Brain microvascular endothelial cell (primary cell): ENCODE data around the gene LRRC49.

Experiments used
- DNase-seq: peaks from one replicate; pipeline ENCODE4 v3.0.0-alpha.2; 2020
- H3K27ac ChIP-seq: fragments of 250-450 bp; sonication (Bioruptor Pico); 2 replicates; pipeline ENCODE4 v1.5.1; 2020; ENCODE audit warnings: mild to moderate bottlenecking, moderate library complexity
- H3K27me3 ChIP-seq: fragments of 250-450 bp; sonication (Bioruptor Pico); replicated peaks from 2 replicates; pipeline ENCODE4 v1.5.1; 2020; ENCODE audit warnings: mild to moderate bottlenecking
- H3K36me3 ChIP-seq: fragments of 250-450 bp; sonication (Bioruptor Pico); replicated peaks from 2 replicates; pipeline ENCODE4 v1.5.1; 2020; ENCODE audit warnings: mild to moderate bottlenecking
- H3K4me3 ChIP-seq: 2 replicates; pipeline ENCODE4 v1.5.1; 2011; ENCODE audit warnings: low read depth, mild to moderate bottlenecking, control low read depth, low read length, moderate library complexity
- in situ Hi-C: cut with HindIII; loops from 2 replicates; pipeline ENCODE4 v1.10.0; 2017; ENCODE audit warnings: low sequenced_read_pairs, low pct_ligation_motif_present
- TF ChIP-seq, protein P1 (sequence below): IDR thresholded peaks from 2 replicates; pipeline ENCODE4 v1.5.1; 2011; ENCODE audit warnings: low read depth, mild to moderate bottlenecking, moderate library complexity, low read length, control low read depth, inconsistent platforms; ENCODE audit errors: missing control alignments

LRRC49 gene

GRCh38 chr15:71094137-71094536, 201.5 kb downstream of the LRRC49 start:
- in situ Hi-C loops, result no loop called here
- no peaks in the 10 kb centered on the region for H3K36me3 ChIP-seq
- DNase-seq, result no peak
- H3K4me3 ChIP-seq, result no peak overlapping the region
- H3K27ac ChIP-seq, result peak overlapping the region; percentile 3
- TF ChIP-seq, protein P1, sequence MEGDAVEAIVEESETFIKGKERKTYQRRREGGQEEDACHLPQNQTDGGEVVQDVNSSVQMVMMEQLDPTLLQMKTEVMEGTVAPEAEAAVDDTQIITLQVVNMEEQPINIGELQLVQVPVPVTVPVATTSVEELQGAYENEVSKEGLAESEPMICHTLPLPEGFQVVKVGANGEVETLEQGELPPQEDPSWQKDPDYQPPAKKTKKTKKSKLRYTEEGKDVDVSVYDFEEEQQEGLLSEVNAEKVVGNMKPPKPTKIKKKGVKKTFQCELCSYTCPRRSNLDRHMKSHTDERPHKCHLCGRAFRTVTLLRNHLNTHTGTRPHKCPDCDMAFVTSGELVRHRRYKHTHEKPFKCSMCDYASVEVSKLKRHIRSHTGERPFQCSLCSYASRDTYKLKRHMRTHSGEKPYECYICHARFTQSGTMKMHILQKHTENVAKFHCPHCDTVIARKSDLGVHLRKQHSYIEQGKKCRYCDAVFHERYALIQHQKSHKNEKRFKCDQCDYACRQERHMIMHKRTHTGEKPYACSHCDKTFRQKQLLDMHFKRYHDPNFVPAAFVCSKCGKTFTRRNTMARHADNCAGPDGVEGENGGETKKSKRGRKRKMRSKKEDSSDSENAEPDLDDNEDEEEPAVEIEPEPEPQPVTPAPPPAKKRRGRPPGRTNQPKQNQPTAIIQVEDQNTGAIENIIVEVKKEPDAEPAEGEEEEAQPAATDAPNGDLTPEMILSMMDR, result no peak
- no peaks in the 10 kb centered on the region for H3K27me3 ChIP-seq

- Histone ChIP-seq H3K27ac (peak overlapping the region; percentile 45), H3K27me3 (no peaks in the 10 kb centered on the region), H3K36me3 (no peaks in the 10 kb centered on the region), H3K4me3 (no peak overlapping the region)
- peak; percentile 57 for DNase-seq
- in situ Hi-C loops, result no loop called here
- TF ChIP-seq, protein P1, result no peak
These were observed 204.1 kb downstream of the LRRC49 start for GRCh38 chr15:71096676-71097075.

- in situ Hi-C loops, result no loop called here
- TF ChIP-seq, protein P1, result no peak
- Histone ChIP-seq H3K4me3 (no peak overlapping the region), H3K27ac (no peak overlapping the region), H3K36me3 (no peaks in the 10 kb centered on the region), H3K27me3 (no peaks in the 10 kb centered on the region)
- DNase-seq, result no peak
These were observed 205.3 kb downstream of the LRRC49 start for GRCh38 chr15:71097890-71098289.

- DNase-seq, result no peak
- no peak overlapping the region for H3K27ac ChIP-seq
- in situ Hi-C loops, result no loop called here
- H3K27me3 ChIP-seq, result no peaks in the 10 kb centered on the region
- H3K4me3 ChIP-seq, result no peak overlapping the region
- no peaks in the 10 kb centered on the region for H3K36me3 ChIP-seq
- TF ChIP-seq, protein P1, result peak; percentile 30
These were observed 206.3 kb downstream of the LRRC49 start for GRCh38 chr15:71098920-71099319.
